WERI-Rb-1 (cell line): ENCODE data around the gene SYNJ1.
"Not testable (repeated sequence)": the region's sequence is repeated elsewhere in the genome, so short reads cannot be mapped to it uniquely, and the experiment has no call there.

Source experiments
- DNase-seq: peaks from one replicate; pipeline ENCODE4 v3.0.0-alpha.2; 2020
- H3K27ac ChIP-seq: fragments of 250-450 bp; sonication (Bioruptor Pico); 2 replicates; pipeline ENCODE4 v1.5.1; 2020; ENCODE audit warnings: mild to moderate bottlenecking, moderate library complexity
- H3K27me3 ChIP-seq: fragments of 250-450 bp; sonication (Bioruptor Pico); 2 replicates; pipeline ENCODE4 v1.5.1; 2021; ENCODE audit warnings: mild to moderate bottlenecking, low read depth, moderate library complexity; ENCODE audit not compliant: insufficient read depth, severe bottlenecking
- H3K36me3 ChIP-seq: fragments of 250-450 bp; sonication (Bioruptor Pico); 2 replicates; pipeline ENCODE4 v1.5.1; 2020; ENCODE audit warnings: mild to moderate bottlenecking, moderate library complexity
- H3K4me3 ChIP-seq: 2 replicates; pipeline ENCODE4 v1.5.1; 2011; ENCODE audit warnings: low read depth, mild to moderate bottlenecking, control low read depth, low read length
- H3K9me3 ChIP-seq: fragments of 250-450 bp; sonication (Bioruptor Pico); 2 replicates; pipeline ENCODE4 v1.5.1; 2021; ENCODE audit warnings: mild to moderate bottlenecking, moderate library complexity; ENCODE audit not compliant: severe bottlenecking
- TF ChIP-seq, protein P1 (sequence below): IDR thresholded peaks from 2 replicates; pipeline ENCODE4 v1.5.1; 2011; ENCODE audit warnings: low read depth, mild to moderate bottlenecking, control low read depth, inconsistent platforms, low read length

SYNJ1 gene

DNA sequence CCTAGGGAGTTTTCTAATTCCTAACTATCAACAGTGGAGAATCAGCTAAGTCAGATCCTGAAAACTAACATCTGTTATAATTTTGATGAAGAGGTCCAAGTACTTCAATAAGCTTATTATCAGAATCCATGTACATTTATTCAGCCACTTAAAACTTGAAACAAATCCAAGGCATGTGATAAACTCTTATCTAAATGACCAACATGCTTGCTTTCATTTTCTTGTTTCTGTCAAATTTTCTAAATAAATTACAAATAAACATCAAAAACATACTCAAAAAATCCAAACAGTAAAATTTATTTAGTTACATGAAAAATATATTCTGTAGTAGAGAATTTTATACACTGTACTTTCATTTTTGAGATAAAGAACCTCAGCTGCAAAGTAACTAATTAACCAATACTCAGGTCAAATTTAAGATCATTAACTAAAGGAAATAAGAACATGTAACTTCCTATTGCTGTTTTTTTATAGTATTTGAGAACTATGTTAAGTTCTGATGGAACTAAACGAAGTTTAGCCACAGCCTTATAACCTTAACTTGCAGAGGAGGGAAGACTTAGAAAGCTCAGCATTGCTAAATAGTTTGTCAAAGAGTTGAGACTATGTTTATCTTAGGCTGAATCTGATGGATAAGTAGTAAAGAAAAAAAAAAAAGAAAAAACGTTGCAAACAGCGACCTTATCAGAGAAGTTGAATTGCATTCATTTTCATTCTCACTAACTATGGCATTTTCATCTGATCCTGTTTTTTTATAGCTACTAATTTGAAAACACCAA is 44.9 kb downstream of the SYNJ1 start:
- H3K27ac ChIP-seq = no peak overlapping the region
- peaks cover 38% of the 10 kb centered on the region for H3K36me3 ChIP-seq
- H3K9me3 ChIP-seq = no peaks in the 10 kb centered on the region
- TF ChIP-seq, protein P1, sequence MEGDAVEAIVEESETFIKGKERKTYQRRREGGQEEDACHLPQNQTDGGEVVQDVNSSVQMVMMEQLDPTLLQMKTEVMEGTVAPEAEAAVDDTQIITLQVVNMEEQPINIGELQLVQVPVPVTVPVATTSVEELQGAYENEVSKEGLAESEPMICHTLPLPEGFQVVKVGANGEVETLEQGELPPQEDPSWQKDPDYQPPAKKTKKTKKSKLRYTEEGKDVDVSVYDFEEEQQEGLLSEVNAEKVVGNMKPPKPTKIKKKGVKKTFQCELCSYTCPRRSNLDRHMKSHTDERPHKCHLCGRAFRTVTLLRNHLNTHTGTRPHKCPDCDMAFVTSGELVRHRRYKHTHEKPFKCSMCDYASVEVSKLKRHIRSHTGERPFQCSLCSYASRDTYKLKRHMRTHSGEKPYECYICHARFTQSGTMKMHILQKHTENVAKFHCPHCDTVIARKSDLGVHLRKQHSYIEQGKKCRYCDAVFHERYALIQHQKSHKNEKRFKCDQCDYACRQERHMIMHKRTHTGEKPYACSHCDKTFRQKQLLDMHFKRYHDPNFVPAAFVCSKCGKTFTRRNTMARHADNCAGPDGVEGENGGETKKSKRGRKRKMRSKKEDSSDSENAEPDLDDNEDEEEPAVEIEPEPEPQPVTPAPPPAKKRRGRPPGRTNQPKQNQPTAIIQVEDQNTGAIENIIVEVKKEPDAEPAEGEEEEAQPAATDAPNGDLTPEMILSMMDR = no peak
- H3K4me3 ChIP-seq = no peak overlapping the region
- no peak for DNase-seq
- no peaks in the 10 kb centered on the region for H3K27me3 ChIP-seq

DNA sequence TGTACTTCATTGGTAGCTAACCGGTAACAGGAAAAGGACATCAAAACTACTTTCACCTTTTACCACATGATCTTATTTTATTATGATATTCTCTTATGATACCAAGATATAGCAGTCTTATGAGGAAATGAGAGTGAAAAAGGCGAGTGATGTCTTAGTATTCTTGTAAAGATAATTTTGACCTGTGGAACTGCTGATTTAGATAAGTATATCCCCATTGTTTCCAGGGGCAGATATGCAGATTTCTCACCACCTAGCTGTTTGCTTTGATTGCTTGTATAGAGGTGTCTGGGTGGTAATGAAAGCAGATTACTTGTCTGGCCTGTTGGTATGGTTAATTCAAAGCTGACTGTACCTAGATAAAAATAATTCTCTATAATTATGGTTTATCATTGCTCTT is 53.1 kb downstream of the SYNJ1 start:
- peaks cover 46% of the 10 kb centered on the region for H3K36me3 ChIP-seq
- no peaks in the 10 kb centered on the region for H3K27me3 ChIP-seq
- DNase-seq = no peak
- H3K4me3 ChIP-seq = no peak overlapping the region
- no peak overlapping the region for H3K27ac ChIP-seq
- H3K9me3 ChIP-seq = no peaks in the 10 kb centered on the region
- TF ChIP-seq, protein P1 = no peak

DNA sequence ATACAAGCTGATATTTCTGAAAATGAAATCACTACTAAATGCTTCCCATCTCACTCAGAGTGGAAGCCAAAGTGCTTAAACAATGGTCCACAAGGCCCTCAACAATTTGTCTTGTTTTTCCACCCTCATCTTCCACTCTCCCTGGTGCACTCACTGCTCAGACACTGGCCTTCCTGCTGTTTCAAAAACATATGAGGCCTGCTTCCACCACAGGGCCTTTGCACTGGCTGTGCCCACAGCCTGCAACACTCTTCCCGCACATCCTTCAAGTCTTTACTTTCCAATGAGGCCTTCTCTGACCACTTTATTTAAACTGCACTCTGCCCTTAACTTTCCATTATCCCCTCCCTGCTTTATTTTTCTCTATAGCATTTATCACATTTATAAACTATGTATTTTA is 53.8 kb downstream of the SYNJ1 start:
- no peak overlapping the region for H3K27ac ChIP-seq
- TF ChIP-seq, protein P1 = no peak

DNA sequence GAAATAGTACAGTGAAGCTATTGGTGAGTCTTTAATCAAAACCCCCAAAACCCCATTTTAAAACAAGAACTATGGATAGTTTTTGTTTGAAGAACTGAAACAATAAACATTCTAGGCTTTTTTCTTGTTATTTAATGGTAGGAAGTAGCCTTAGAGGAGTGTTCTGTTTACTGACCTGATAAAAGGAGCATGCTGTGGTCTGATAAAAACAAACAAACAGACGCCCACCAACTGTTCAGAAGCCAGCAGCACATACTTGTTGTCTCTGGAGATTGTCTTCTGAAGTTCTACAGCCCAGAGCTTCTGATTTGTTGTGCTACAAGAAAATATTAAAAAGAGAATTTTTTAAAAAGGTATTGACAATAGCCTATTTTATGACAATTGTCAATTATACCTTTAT is 61.6 kb downstream of the SYNJ1 start:
- Histone ChIP-seq H3K4me3 (no peak overlapping the region), H3K36me3 (peaks cover 61% of the 10 kb centered on the region), H3K27ac (no peak overlapping the region), H3K27me3 (no peaks in the 10 kb centered on the region), H3K9me3 (peaks cover 3% of the 10 kb centered on the region)
- DNase-seq = no peak
- TF ChIP-seq, protein P1 = no peak

More for the DNA sequence above, 53.8 kb downstream of the SYNJ1 start:
- Histone ChIP-seq H3K36me3 (peaks cover 53% of the 10 kb centered on the region), H3K9me3 (no peaks in the 10 kb centered on the region), H3K4me3 (no peak overlapping the region), H3K27me3 (no peaks in the 10 kb centered on the region)
- no peak for DNase-seq

DNA sequence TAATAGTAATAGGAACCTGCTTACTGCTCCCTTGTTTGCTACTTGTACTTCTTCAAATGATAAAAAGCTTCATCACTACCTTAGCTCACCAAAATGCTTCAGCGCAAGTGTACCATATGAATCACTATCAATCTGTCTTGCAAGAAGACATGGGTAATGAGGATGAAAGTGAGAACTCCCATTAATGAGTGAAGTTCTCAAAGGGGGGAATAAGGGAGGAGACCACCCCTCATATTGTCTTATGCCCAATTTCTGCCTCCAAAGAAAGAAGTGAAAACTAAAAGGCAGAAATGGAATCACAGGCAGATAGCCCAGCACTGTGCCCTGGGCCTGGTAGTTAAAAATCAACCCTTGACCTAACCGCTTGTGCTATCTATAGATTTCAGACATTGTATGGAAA is 63.7 kb downstream of the SYNJ1 start:
- peaks cover 53% of the 10 kb centered on the region for H3K36me3 ChIP-seq
- not testable (repeated sequence) for H3K27me3 ChIP-seq, H3K27ac ChIP-seq, H3K9me3 ChIP-seq, DNase-seq, H3K4me3 ChIP-seq

DNA sequence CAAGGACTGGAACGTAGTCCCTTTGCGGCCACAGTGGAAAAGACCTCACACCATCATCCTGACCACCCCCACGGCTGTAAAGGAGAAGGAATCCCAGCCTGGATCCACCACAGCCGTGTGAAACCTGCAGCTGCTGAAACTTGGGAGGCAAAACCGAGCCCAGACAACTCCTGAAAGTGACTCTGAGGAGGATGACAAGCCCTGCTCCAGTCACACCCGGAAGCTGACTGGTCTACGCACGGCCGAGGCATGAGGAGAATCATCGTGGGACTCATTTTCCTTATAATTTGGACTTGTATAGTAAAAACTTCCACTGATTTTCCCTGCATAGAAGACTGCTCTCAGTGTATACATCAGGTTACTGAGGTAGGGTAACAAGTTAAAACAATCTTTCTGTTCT is 65.8 kb downstream of the SYNJ1 start:
- not testable (repeated sequence) for DNase-seq, H3K4me3 ChIP-seq, H3K27me3 ChIP-seq, H3K9me3 ChIP-seq, H3K27ac ChIP-seq
- peaks cover 54% of the 10 kb centered on the region for H3K36me3 ChIP-seq

DNA sequence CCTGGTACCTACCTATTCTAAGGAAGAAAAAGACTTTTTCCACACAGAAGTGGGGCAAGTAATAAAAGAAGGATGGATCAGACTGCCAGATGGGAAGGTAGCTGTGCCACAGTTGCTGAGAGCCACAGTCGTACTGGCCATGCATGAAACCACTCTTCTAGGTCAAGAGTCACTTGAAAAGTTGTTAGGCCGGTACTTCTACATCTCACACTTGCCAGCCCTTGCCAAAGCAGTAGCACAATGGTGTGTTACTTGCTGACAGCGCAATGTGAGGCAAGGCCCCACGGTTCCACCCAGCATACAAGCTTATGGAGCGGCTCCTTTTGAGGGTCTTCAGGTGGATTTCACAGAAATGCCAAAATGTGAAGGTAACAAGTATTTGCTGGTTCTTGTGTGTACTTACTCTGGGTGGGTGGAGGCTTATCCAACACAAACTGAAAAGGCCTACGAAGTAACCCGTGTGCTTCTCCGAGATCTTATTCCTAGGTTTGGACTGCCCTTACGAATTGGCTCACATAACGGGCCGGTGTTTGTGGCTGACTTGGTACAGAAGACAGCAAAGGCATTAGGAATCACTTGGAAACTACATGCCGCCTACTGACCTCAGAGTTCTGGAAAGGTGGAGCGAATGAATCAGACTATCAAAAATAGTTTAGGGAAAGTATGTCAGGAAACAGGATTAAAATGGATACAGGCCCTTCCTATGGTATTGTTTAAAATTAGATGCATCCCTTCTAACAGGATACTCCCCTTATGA is 66.6 kb downstream of the SYNJ1 start:
- not testable (repeated sequence) for H3K27ac ChIP-seq, H3K4me3 ChIP-seq, DNase-seq, H3K27me3 ChIP-seq, H3K9me3 ChIP-seq
- peaks cover 58% of the 10 kb centered on the region for H3K36me3 ChIP-seq
